GM15510 (cell line): ENCODE measurements around the gene CMSS1.

Source experiments
- POLR2A ChIP-seq: IDR thresholded peaks from 3 replicates; pipeline ENCODE4 v1.6.1; 2011; ENCODE audit warnings: borderline replicate concordance; ENCODE audit not compliant: insufficient read length; ENCODE audit errors: extremely low read depth

CMSS1 gene

GRCh38 chr3:99843590-99844258, 26.1 kb downstream of the CMSS1 start:
- no peak for TF ChIP-seq POLR2A

- no peak for TF ChIP-seq POLR2A
These were observed 27.7 kb downstream of the CMSS1 start for GRCh38 chr3:99845331-99845730.

GRCh38 chr3:99845999-99846398, 28.3 kb downstream of the CMSS1 start:
- TF ChIP-seq POLR2A: no peak

GRCh38 chr3:99846477-99847160, 29.0 kb downstream of the CMSS1 start:
- TF ChIP-seq POLR2A: no peak

- no peak for TF ChIP-seq POLR2A
These were observed 30.8 kb downstream of the CMSS1 start for GRCh38 chr3:99848433-99848832.

GRCh38 chr3:99850608-99851007, 32.9 kb downstream of the CMSS1 start:
- TF ChIP-seq POLR2A: no peak

- no peak for TF ChIP-seq POLR2A
These were observed 34.3 kb downstream of the CMSS1 start for GRCh38 chr3:99851955-99852354.

GRCh38 chr3:99852851-99853250, 35.2 kb downstream of the CMSS1 start:
- TF ChIP-seq POLR2A: no peak

GRCh38 chr3:99854756-99855298, 37.2 kb downstream of the CMSS1 start:
- TF ChIP-seq POLR2A: no peak

- no peak for TF ChIP-seq POLR2A
These were observed 38.2 kb downstream of the CMSS1 start for GRCh38 chr3:99855900-99856299.

- no peak for TF ChIP-seq POLR2A
These were observed 39.0 kb downstream of the CMSS1 start for GRCh38 chr3:99856437-99857220.

- no peak for TF ChIP-seq POLR2A
These were observed 39.6 kb downstream of the CMSS1 start for GRCh38 chr3:99857278-99857677.

- no peak for TF ChIP-seq POLR2A
These were observed 40.8 kb downstream of the CMSS1 start for GRCh38 chr3:99858469-99858868.

- no peak for TF ChIP-seq POLR2A
These were observed 42.2 kb downstream of the CMSS1 start for GRCh38 chr3:99859825-99860224.

GRCh38 chr3:99861216-99861615, 43.6 kb downstream of the CMSS1 start:
- TF ChIP-seq POLR2A: no peak
